GM12873 (cell line): ENCODE data around the gene CLDN15.

Experiments
- CTCF ChIP-seq: IDR thresholded peaks from 2 replicates; pipeline ENCODE4 v1.5.1; 2012; ENCODE audit warnings: low read depth, mild to moderate bottlenecking, moderate library complexity, low read length, control low read depth; ENCODE audit not compliant: insufficient read depth; ENCODE audit errors: missing control alignments

Gene CLDN15

DNA sequence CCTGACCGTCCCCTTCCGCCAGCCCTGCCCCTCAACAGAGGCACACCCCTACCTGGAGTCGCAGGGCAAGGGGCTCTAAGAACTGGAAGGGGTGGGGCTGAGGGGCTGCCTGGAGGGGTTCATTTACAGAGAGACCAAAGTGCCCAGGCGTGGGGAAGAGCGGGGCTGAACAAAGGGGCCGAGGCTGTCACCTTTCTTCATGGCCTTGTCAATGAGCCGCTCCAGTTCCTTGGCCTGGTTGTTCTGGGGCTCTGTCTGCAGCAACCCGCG is 2.3 kb upstream of the CLDN15 start:
- no peak for TF ChIP-seq CTCF

- TF ChIP-seq CTCF, result no peak
Observed at GRCh38 chr7:101239191-101239950, 1.8 kb upstream of the CLDN15 start.

DNA sequence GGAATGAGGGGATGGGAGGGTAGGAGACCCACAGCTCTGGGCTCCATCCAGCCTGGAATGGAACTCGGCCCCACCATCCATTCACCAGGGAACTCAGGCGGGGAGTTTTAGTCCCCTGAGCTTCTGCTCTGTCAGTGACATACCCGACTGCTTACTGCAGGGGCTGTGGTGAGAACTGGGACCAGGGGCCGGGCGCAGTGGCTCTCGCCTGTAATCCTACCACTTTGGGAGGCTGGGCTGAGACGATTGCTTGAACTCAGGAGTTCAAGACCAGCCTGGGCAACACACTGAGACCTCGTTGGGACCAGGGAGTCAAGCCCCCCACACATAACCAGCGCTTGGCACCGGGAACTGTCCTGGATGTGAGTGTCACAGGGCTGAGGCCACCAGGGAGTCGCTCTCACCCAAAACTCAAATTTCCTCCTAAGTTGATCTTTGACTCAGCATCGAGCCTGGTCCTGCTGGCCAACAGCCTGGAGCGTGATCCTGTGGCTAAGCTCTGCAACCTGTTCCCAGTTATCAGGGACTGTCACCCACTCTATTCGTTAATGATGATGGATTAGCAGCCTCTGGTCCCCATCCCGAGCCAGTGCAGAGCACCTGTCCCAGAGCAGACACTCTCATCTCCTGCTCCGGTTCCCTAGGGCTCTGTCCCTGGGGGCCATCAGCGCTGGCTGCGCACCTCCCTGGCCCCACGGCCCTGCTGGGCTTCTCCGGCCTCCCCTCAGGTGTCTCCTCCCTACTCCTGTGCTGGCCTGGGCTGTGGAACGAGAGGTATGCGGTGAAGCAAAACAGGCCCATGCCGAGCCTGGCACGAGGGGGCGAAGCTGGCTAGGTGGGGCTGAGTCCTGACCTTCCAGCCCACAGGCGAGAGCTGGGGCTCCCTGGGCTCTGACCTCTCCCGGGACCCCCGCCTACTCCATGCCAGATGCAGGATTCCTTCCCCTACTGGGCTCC is 902 bp upstream of the CLDN15 start:
- TF ChIP-seq CTCF, result no peak

GRCh38 chr7:101236292-101236835 is 1.2 kb downstream of the CLDN15 start:
- no peak for TF ChIP-seq CTCF

GRCh38 chr7:101235522-101235921 is 2.1 kb downstream of the CLDN15 start:
- TF ChIP-seq CTCF, result no peak

DNA sequence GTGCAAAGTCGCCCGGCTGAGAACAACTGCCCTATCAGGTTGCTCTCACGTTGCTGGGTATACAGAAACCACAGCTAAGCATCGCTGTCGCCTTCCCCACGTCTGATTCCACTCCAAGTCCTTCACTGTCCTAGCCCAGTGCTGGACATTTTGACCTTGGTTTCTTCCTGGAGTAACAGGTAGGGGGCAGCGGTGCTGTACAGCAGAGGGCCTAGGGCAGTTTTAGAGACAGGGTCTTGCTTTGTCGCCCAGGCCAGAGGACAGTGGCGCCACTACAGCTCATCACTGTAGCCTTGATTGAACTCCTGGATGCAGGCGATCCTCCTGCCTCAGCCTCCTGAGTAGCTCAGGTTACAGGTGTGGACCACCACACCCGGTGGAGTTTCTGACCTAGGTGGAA is 2.6 kb downstream of the CLDN15 start:
- TF ChIP-seq CTCF, result peak; percentile 37

GRCh38 chr7:101234636-101235035 is 3.0 kb downstream of the CLDN15 start:
- no peak for TF ChIP-seq CTCF
